K562 (cell line): ENCODE measurements around the gene MEIG1. TPM values are rescaled to one million over a fixed set of nuclear protein-coding genes. Genes with fewer than 3 reads are reported as not detected.

ENCODE experiments used
- ATF7 ChIP-seq: fragments of 450-650 bp; IDR thresholded peaks from 2 replicates; pipeline ENCODE4 v1.7.1; 2014; ENCODE audit warnings: mild to moderate bottlenecking, moderate library complexity
- CBX1 ChIP-seq: sonication (generic); IDR thresholded peaks from 2 replicates; pipeline ENCODE4 v1.6.1; 2016; ENCODE audit warnings: antibody characterized with exemption, low read depth, mild to moderate bottlenecking
- DPF2 ChIP-seq: fragments of 450-650 bp; IDR thresholded peaks from 2 replicates; pipeline ENCODE4 v1.6.1; 2016
- MNT ChIP-seq, 2 experiments: fragments of 450-650 bp; conservative IDR thresholded peaks; 2 replicates each; pipeline ENCODE4 v1.6.1; 2017; ENCODE audit warnings: mild to moderate bottlenecking in 2 of 2, moderate library complexity in 2 of 2
- NCOA6 ChIP-seq: fragments of 450-650 bp; IDR thresholded peaks from 2 replicates; pipeline ENCODE4 v1.6.1; 2017; ENCODE audit warnings: mild to moderate bottlenecking
- NCOR1 ChIP-seq: fragments of 450-650 bp; IDR thresholded peaks from 2 replicates; pipeline ENCODE4 v1.6.1; 2016; ENCODE audit warnings: mild to moderate bottlenecking, moderate library complexity
- NR2F6 ChIP-seq: fragments of 450-650 bp; formaldehyde crosslinking; IDR thresholded peaks from 2 replicates; pipeline ENCODE4 v1.4.0; 2020; ENCODE audit warnings: mild to moderate bottlenecking
- POLR2A ChIP-seq: fragments of 450-650 bp; conservative IDR thresholded peaks from 2 replicates; pipeline ENCODE4 v1.6.1; 2016
- POLR2AphosphoS5 ChIP-seq: IDR thresholded peaks from 2 replicates; pipeline ENCODE4 v1.6.1; 2011; ENCODE audit warnings: mild to moderate bottlenecking, low read depth, low read length, moderate library complexity; ENCODE audit not compliant: control insufficient read depth, insufficient read depth
- SAFB2 ChIP-seq: fragments of 200-400 bp; formaldehyde crosslinking; IDR thresholded peaks from 2 replicates; pipeline ENCODE4 v1.6.1; 2018; ENCODE audit warnings: borderline replicate concordance, low read length, low read depth, moderate library complexity; ENCODE audit not compliant: severe bottlenecking
- TGIF2 ChIP-seq: sonication (generic); formaldehyde crosslinking; IDR thresholded peaks from 2 replicates; pipeline ENCODE4 v1.8.1; 2022; ENCODE audit warnings: mild to moderate bottlenecking, missing genetic modification reagents, moderate library complexity
- ZBTB5 ChIP-seq: fragments of 450-650 bp; IDR thresholded peaks from 2 replicates; pipeline ENCODE4 v1.6.1; 2017; ENCODE audit warnings: antibody characterized with exemption
- ZFX ChIP-seq: sonication (generic); formaldehyde crosslinking; IDR thresholded peaks from 2 replicates; pipeline ENCODE4 v1.8.0; 2022; ENCODE audit warnings: mild to moderate bottlenecking, missing genetic modification reagents, moderate library complexity
- ZNF133 ChIP-seq: fragments of 250-450 bp; sonication (Bioruptor Pico); IDR thresholded peaks from 2 replicates; pipeline ENCODE4 v1.4.0; 2020; ENCODE audit warnings: mild to moderate bottlenecking
- ZNF384 ChIP-seq: IDR thresholded peaks from 2 replicates; pipeline ENCODE4 v1.6.1; 2012; ENCODE audit warnings: low read depth, low read length, improper control_type of control experiment
- polyA plus RNA-seq, 8 experiments: library from polyadenylated mRNA; depleted of rRNA in 4 of 8; stranded (reverse) in 5 of 8; unstranded in 3 of 8; fragments of >200 nt; fragmentation: Nextera tagmentation in 2 of 8; fragmentation: Illumina TruSeq in 1 of 8; extraction: Ambion mirVana in 2 of 8; extraction: Trizol in 1 of 8; gene quantifications; 2 replicates each; pipeline versions ENCODE4 v1.2.1 to v1.2.3, GENCODE V29; 2011 to 2014; ENCODE audit warnings: inconsistent platforms in 1 of 8, missing spikeins in 1 of 8
- total RNA-seq, 7 experiments: library from RNA; depleted of rRNA in 6 of 7; stranded (reverse); fragments of >200 nt in 6 of 7; fragmentation: Illumina TruSeq in 2 of 7; extraction: Trizol in 2 of 7; gene quantifications; 2 replicates each; pipeline versions ENCODE4 v1.2.1 to v1.2.3, GENCODE V29; 2011 to 2021; ENCODE audit warnings: low replicate concordance in 1 of 7
- TF ChIP-seq, protein P1 (sequence below), 2 experiments: fragments of 450-650 bp in 1 of 2; sonication (generic) in 1 of 2; formaldehyde crosslinking in 1 of 2; IDR thresholded peaks in 1 of 2; conservative IDR thresholded peaks in 1 of 2; 2 replicates each; pipeline versions ENCODE4 v1.6.1 to v1.8.1; 2016 to 2023; ENCODE audit warnings: mild to moderate bottlenecking in 2 of 2, moderate library complexity in 2 of 2, inconsistent platforms in 1 of 2, missing genetic modification reagents in 1 of 2

Gene MEIG1
- total and polyA plus RNA-seq, 9 of the 15 experiments (the other 6 are each of a cell fraction or from before 2014, with no cell fraction given) = 0.19 to 1.7 (median 0.54) TPM; not detected in 3

- TF ChIP-seq POLR2AphosphoS5 = peak; percentile 76; the same call in 1 of the 2 replicates
- peak; percentile 57 for TF ChIP-seq DPF2
- TF ChIP-seq CBX1 = 0 out of 2 replicates have a peak, but pooled peaks have one; percentile 33
- TF ChIP-seq NCOA6 = no peak
- peak; percentile 62; the same call in 1 of the 2 replicates for TF ChIP-seq ATF7
- peak; percentile 90 to 95 for TF ChIP-seq MNT (conservative IDR thresholded peaks at IDR 0.05)
- no peak for TF ChIP-seq ZBTB5
- TF ChIP-seq ZNF133 = no peak
- no peak for TF ChIP-seq NCOR1
- TF ChIP-seq SAFB2 = no peak
- TF ChIP-seq NR2F6 (CRISPR knock-in tag) = no peak
- TF ChIP-seq, protein P1, sequence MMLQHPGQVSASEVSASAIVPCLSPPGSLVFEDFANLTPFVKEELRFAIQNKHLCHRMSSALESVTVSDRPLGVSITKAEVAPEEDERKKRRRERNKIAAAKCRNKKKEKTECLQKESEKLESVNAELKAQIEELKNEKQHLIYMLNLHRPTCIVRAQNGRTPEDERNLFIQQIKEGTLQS (IDR thresholded peaks at IDR 0.05) = no peak
- TF ChIP-seq, protein P1 (CRISPR knock-in tag; conservative IDR thresholded peaks at IDR 0.05) = peak; percentile 88
- TF ChIP-seq POLR2A = peak; percentile 97
- no peak for TF ChIP-seq ZNF384
- TF ChIP-seq ZFX = peak; percentile 79
- TF ChIP-seq TGIF2 (CRISPR knock-in tag) = no peak; the same call in 1 of the 2 replicates
These were observed 5.0 kb upstream of the MEIG1 start, which contains the start of gene DCLRE1C (continued) for GRCh38 chr10:14954001-14954770.
